Right lobe of liver (tissue), 4 donors: Measurements from ENCODE around the gene ARG2.

Experiments
- CTCF ChIP-seq, 4 donors: fragments of 200-600 bp in 3 of 4; fragments of 450-650 bp in 1 of 4; IDR thresholded peaks; one replicate each; pipeline versions ENCODE4 v1.5.1 to v1.8.0; 2016 to 2022; ENCODE audit warnings: antibody characterized with exemption in 4 of 4, mild to moderate bottlenecking in 2 of 4
- POLR2A ChIP-seq: fragments of 450-650 bp; IDR thresholded peaks from one replicate; pipeline ENCODE4 v1.6.1; 2017; ENCODE audit warnings: antibody characterized with exemption, mild to moderate bottlenecking
- donor health status: DM: no; HTN: no; CAD: no.
- donor health status: DM: no; HTN: no; CAD: no.
- donor health status: DM: no; HTN: yes; CAD: no.

- TF ChIP-seq POLR2A (no peak), CTCF (IDR thresholded peaks at IDR 0.05) (no peak)
These were observed 24.7 kb downstream of the ARG2 start for GRCh38 chr14:67644428-67644827.
